GM12878 (cell line): ENCODE data around the gene HEATR9. TPM values are rescaled to one million over a fixed set of nuclear protein-coding genes. Genes with fewer than 3 reads are reported as not detected.

Source experiments
- BACH1 ChIP-seq: fragments of 450-650 bp; IDR thresholded peaks from 2 replicates; pipeline ENCODE4 v1.6.1; 2017; ENCODE audit warnings: mild to moderate bottlenecking, borderline replicate concordance
- BMI1 ChIP-seq: fragments of 450-650 bp; IDR thresholded peaks from 2 replicates; pipeline ENCODE4 v1.6.1; 2016; ENCODE audit warnings: mild to moderate bottlenecking, moderate library complexity, borderline replicate concordance
- EED ChIP-seq: sonication (generic); IDR thresholded peaks from 2 replicates; pipeline ENCODE4 v1.6.1; 2016; ENCODE audit warnings: antibody characterized with exemption, low read depth
- EGR1 ChIP-seq, 2 experiments: IDR thresholded peaks; 1 replicate in 1 of 2; 2 replicates in 1 of 2; pipeline ENCODE4 v1.6.1; 2011 to 2012; ENCODE audit warnings: low read depth in 2 of 2, low read length in 2 of 2, borderline replicate concordance in 1 of 2, mild to moderate bottlenecking in 1 of 2, moderate library complexity in 1 of 2
- ETV6 ChIP-seq, 2 experiments: fragments of 450-650 bp in 1 of 2; IDR thresholded peaks in 1 of 2; conservative IDR thresholded peaks in 1 of 2; 2 replicates each; pipeline ENCODE4 v1.6.1; 2014; ENCODE audit warnings: antibody characterized with exemption in 1 of 2, borderline replicate concordance in 1 of 2, low read depth in 1 of 2, mild to moderate bottlenecking in 1 of 2, moderate library complexity in 1 of 2
- EZH2 ChIP-seq: IDR thresholded peaks from 2 replicates; pipeline ENCODE4 v1.6.1; 2012; ENCODE audit warnings: low read depth, mild to moderate bottlenecking, control low read depth, inconsistent platforms, low read length, borderline replicate concordance; ENCODE audit not compliant: control insufficient read depth
- HDAC6 ChIP-seq: fragments of 200-600 bp; sonication (generic); IDR thresholded peaks from one replicate; pipeline ENCODE4 v1.8.0; 2017; ENCODE audit warnings: antibody characterized with exemption; ENCODE audit not compliant: unreplicated experiment
- HSF1 ChIP-seq: fragments of 150-350 bp; IDR thresholded peaks from 2 replicates; pipeline ENCODE4 v1.6.1; 2014; ENCODE audit warnings: mild to moderate bottlenecking, low read depth, low read length
- MTA2 ChIP-seq: fragments of 450-650 bp; IDR thresholded peaks from 2 replicates; pipeline ENCODE4 v1.6.1; 2016; ENCODE audit warnings: low read depth, mild to moderate bottlenecking, moderate library complexity
- NFXL1 ChIP-seq: fragments of 450-650 bp; IDR thresholded peaks from 2 replicates; pipeline ENCODE4 v1.6.1; 2017; ENCODE audit warnings: antibody characterized with exemption, mild to moderate bottlenecking, borderline replicate concordance
- NR2F1 ChIP-seq: fragments of 450-650 bp; conservative IDR thresholded peaks from 2 replicates; pipeline ENCODE4 v1.6.1; 2017; ENCODE audit warnings: mild to moderate bottlenecking
- PBX3 ChIP-seq: IDR thresholded peaks from 2 replicates; pipeline ENCODE4 v1.6.1; 2011; ENCODE audit warnings: mild to moderate bottlenecking, low read depth, low read length, moderate library complexity; ENCODE audit not compliant: insufficient replicate concordance
- POLR2AphosphoS2 ChIP-seq: IDR thresholded peaks from 2 replicates; pipeline ENCODE4 v1.6.1; 2011; ENCODE audit warnings: low read depth, mild to moderate bottlenecking, low read length, improper control_type of control experiment, moderate library complexity
- RCOR1 ChIP-seq: conservative IDR thresholded peaks from 2 replicates; pipeline ENCODE4 v1.6.1; 2012; ENCODE audit warnings: low read depth, low read length, improper control_type of control experiment
- REST ChIP-seq: IDR thresholded peaks from 2 replicates; pipeline ENCODE4 v1.6.1; 2012; ENCODE audit warnings: mild to moderate bottlenecking, low read depth, low read length
- RFX5 ChIP-seq: IDR thresholded peaks from 2 replicates; pipeline ENCODE4 v1.6.1; 2011; ENCODE audit warnings: low read depth, low read length, improper control_type of control experiment
- SIX5 ChIP-seq: IDR thresholded peaks from 2 replicates; pipeline ENCODE4 v1.6.1; 2011; ENCODE audit warnings: mild to moderate bottlenecking, low read depth, low read length, moderate library complexity; ENCODE audit not compliant: severe bottlenecking
- STAT1 ChIP-seq: fragments of 450-650 bp; conservative IDR thresholded peaks from 2 replicates; pipeline ENCODE4 v1.6.1; 2014; ENCODE audit warnings: antibody characterized with exemption, mild to moderate bottlenecking
- YBX1 ChIP-seq: fragments of 450-650 bp; IDR thresholded peaks from 2 replicates; pipeline ENCODE4 v1.6.1; 2016; ENCODE audit warnings: antibody characterized with exemption
- ZNF217 ChIP-seq: fragments of 450-650 bp; IDR thresholded peaks from 2 replicates; pipeline ENCODE4 v1.6.1; 2017; ENCODE audit warnings: antibody characterized with exemption, mild to moderate bottlenecking
- ZNF24 ChIP-seq: fragments of 450-650 bp; IDR thresholded peaks from 2 replicates; pipeline ENCODE4 v1.6.1; 2017; ENCODE audit warnings: antibody characterized with exemption, mild to moderate bottlenecking
- ZNF384 ChIP-seq: IDR thresholded peaks from 2 replicates; pipeline ENCODE4 v1.6.1; 2012; ENCODE audit warnings: low read depth, mild to moderate bottlenecking, low read length, improper control_type of control experiment, borderline replicate concordance
- polyA plus RNA-seq, 11 experiments: library from polyadenylated mRNA; depleted of rRNA in 4 of 11; unstranded in 6 of 11; stranded (reverse) in 5 of 11; fragments of >200 nt; fragmentation: Nextera tagmentation in 4 of 11; fragmentation: Illumina TruSeq in 1 of 11; extraction: Ambion mirVana in 4 of 11; extraction: Trizol in 1 of 11; gene quantifications; 1 replicate in 1 of 11; 2 replicates in 10 of 11; pipeline versions ENCODE4 v1.2.1 to v1.2.3, GENCODE V29; 2011 to 2016; ENCODE audit warnings: inconsistent platforms in 2 of 11, missing spikeins in 2 of 11, low read depth in 1 of 11
- total RNA-seq, 4 experiments: library from RNA; depleted of rRNA in 3 of 4; stranded (reverse); fragments of >200 nt in 3 of 4; fragmentation: Illumina TruSeq in 1 of 4; extraction: Trizol in 1 of 4; gene quantifications; 2 replicates each; pipeline versions ENCODE4 v1.2.1 to v1.2.3, GENCODE V29; 2013 to 2021
- TF ChIP-seq, protein P1 (sequence below): fragments of 450-650 bp; IDR thresholded peaks from 2 replicates; pipeline ENCODE4 v1.6.1; 2017; ENCODE audit warnings: mild to moderate bottlenecking, low read depth, inconsistent platforms; ENCODE audit not compliant: poor library complexity, severe bottlenecking

Gene HEATR9
- total and polyA plus RNA-seq, 10 of the 15 experiments (the other 5 are each of a cell fraction or from before 2014, with no cell fraction given), result 0.04 to 0.43 (median 0.13) TPM; not detected in 2

DNA sequence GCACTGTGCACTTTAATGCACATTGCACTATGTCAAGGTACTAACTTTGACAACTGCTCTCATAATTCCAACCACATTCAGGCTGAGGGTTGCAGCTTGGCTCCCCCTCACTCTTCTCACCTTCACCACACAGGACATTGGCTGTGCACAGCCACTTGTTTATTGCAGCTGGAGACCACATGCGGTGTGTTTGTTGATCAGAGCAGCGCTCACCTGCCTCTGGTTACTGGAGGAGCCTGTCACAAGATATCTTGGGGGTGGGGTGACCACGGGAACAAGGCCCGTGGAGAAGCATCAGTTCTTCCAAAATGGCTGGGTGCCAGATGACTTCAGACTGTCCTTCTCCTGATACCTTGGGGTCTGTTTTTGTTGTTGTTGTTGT is 22.1 kb upstream of the HEATR9 start (continued):
- TF ChIP-seq REST, result no peak
- no peak for TF ChIP-seq SIX5
- no peak for TF ChIP-seq ZNF384
- no peak for TF ChIP-seq HSF1
- TF ChIP-seq RCOR1, result no peak
- TF ChIP-seq BMI1, result no peak
- no peak for TF ChIP-seq YBX1
- no peak for TF ChIP-seq RFX5
- TF ChIP-seq NR2F1, result peak; percentile 65
- no peak for TF ChIP-seq POLR2AphosphoS2
- TF ChIP-seq EGR1 (IDR thresholded peaks at IDR 0.05; ENCODE audit: borderline replicate concordance in 1 of 2, low read depth in 2 of 2, low read length in 2 of 2), result no peak
- peak; percentile 72; the same call in 1 of the 2 replicates for TF ChIP-seq BACH1
- TF ChIP-seq ETV6 (conservative IDR thresholded peaks at IDR 0.05 in 1 of 2, IDR thresholded peaks at IDR 0.05 in 1 of 2; ENCODE audit: borderline replicate concordance in 1 of 2, low read depth in 1 of 2), result no peak
- TF ChIP-seq MTA2, result peak; percentile 90
- no peak for TF ChIP-seq EZH2
- no peak; the same call in 1 of the 2 replicates for TF ChIP-seq ZNF217
- TF ChIP-seq EED, result no peak
- no peak for TF ChIP-seq STAT1
- TF ChIP-seq ZNF24, result peak; percentile 96
- TF ChIP-seq, protein P1, sequence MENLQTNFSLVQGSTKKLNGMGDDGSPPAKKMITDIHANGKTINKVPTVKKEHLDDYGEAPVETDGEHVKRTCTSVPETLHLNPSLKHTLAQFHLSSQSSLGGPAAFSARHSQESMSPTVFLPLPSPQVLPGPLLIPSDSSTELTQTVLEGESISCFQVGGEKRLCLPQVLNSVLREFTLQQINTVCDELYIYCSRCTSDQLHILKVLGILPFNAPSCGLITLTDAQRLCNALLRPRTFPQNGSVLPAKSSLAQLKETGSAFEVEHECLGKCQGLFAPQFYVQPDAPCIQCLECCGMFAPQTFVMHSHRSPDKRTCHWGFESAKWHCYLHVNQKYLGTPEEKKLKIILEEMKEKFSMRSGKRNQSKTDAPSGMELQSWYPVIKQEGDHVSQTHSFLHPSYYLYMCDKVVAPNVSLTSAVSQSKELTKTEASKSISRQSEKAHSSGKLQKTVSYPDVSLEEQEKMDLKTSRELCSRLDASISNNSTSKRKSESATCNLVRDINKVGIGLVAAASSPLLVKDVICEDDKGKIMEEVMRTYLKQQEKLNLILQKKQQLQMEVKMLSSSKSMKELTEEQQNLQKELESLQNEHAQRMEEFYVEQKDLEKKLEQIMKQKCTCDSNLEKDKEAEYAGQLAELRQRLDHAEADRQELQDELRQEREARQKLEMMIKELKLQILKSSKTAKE, result no peak
- no peak for TF ChIP-seq HDAC6
- TF ChIP-seq PBX3, result no peak
- no peak for TF ChIP-seq NFXL1
